ENCODE measurements around the gene RUSC1. TPM values are rescaled to one million over a fixed set of nuclear protein-coding genes. Genes with fewer than 3 reads are reported as not detected.

RUSC1 gene
- total RNA-seq, 1 donor from 2014 or later = 27.6 TPM

DNA sequence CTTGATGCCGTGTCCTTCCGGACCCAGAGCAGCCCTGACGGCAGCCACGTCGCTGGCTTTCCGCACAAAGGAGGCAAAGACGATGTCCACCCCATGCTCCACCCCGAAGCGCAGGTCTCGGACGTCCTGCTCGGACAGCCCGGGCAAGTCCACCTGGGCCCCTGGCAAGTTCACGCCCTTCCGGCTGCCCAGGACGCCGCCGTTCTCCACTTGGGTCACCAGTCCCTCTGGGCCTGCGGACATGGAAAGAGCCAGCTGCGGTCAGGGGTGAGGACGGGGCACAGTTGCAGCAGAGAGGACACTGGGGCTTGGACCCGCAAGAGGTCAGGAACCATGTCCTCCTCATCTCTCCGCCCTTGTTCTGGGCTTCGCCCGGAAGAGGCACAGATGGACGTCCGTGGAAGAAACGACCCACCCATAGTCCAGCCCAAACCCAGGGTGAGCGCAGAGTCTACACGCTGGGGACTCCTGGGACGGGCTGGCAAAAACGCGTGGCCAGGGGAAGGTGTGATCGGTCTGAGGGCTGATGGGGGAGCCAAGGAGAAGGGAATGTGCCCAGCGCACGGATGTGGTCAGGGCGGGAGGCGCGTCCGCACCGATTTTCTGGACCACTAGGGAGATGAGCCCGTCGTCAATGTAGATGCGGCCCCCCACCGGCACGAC is 26.0 kb upstream of the RUSC1 start:
- no peaks in the 10 kb centered on the region for H3K36me3 ChIP-seq
- ATAC-seq (peak; percentile 19 to 32), DNase-seq (no peak)
- H3K4me3 ChIP-seq = no peak overlapping the region
- H3K27me3 ChIP-seq (ENCODE audit: low read depth) = peaks cover 28% of the 10 kb centered on the region
- no peak overlapping the region for H3K27ac ChIP-seq
- H3K4me1 ChIP-seq = peaks cover 8% of the 10 kb centered on the region
- no peaks in the 10 kb centered on the region for H3K9me3 ChIP-seq
- intact Hi-C loops (cut with DNase I) = no loop called here
- TF ChIP-seq, protein P1, sequence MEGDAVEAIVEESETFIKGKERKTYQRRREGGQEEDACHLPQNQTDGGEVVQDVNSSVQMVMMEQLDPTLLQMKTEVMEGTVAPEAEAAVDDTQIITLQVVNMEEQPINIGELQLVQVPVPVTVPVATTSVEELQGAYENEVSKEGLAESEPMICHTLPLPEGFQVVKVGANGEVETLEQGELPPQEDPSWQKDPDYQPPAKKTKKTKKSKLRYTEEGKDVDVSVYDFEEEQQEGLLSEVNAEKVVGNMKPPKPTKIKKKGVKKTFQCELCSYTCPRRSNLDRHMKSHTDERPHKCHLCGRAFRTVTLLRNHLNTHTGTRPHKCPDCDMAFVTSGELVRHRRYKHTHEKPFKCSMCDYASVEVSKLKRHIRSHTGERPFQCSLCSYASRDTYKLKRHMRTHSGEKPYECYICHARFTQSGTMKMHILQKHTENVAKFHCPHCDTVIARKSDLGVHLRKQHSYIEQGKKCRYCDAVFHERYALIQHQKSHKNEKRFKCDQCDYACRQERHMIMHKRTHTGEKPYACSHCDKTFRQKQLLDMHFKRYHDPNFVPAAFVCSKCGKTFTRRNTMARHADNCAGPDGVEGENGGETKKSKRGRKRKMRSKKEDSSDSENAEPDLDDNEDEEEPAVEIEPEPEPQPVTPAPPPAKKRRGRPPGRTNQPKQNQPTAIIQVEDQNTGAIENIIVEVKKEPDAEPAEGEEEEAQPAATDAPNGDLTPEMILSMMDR (IDR thresholded peaks at IDR 0.05) = no peak

DNA sequence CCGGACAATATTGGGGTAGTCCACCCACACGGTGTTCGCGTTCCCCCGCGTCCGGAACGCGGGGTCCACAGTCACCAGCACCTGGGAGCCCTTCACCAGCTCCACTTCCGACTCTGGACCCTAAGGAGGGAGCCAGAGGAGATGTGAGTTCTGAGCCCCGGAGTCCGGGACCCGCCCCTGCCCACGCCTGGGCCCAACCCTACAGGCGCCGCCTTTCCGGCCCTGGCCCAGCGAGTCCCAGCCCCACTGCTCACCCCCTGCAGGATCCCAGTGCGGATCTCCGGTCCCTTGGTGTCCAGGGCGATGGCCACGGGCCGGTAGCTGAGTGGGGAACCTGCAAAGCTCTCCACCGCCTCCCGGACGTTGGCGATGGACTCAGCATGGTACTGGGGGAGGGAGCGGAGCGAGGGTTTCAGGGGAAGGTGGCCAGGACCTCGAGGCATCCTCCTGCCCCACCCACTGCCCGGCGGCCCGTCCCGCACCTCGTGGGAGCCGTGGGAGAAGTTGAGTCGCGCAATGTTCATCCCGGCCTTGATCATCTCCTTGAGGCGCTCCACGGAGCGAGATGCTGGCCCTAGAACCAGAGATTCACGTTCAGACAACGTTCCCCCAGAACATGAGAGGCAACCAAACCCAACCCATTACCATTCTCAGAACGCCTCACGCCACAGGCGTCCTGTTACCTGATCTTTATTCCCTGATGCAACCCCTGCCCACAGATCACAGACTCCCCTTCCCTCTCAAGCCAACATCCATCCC is 25.3 kb upstream of the RUSC1 start:
- H3K4me1 ChIP-seq = peaks cover 8% of the 10 kb centered on the region
- intact Hi-C loops (cut with DNase I) = no loop called here
- no peaks in the 10 kb centered on the region for H3K36me3 ChIP-seq
- ATAC-seq (peak in 1 of 2 donors; percentile 24), DNase-seq (no peak)
- TF ChIP-seq, protein P1 (IDR thresholded peaks at IDR 0.05) = no peak
- H3K9me3 ChIP-seq = no peaks in the 10 kb centered on the region
- no peak overlapping the region for H3K4me3 ChIP-seq
- H3K27me3 ChIP-seq (ENCODE audit: low read depth) = peaks cover 28% of the 10 kb centered on the region
- H3K27ac ChIP-seq = no peak overlapping the region

DNA sequence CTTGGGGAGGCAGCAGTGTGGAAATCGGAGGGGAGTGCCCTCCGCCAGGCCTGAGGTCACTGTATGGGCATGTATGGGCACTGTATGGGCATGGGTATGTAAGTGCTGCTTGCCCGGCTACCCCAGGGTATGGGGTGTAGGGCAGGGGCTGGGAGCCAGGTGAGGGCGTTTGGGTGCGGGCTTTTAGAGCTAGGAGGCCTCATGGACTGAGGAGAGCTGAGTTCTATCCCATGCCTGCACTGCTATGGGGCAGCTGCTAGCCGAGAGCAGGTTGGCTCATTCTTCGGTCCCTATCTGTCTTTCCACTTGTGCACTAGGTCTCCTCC is 24.8 kb upstream of the RUSC1 start:
- Histone ChIP-seq H3K27me3 (ENCODE audit: low read depth) (peaks cover 28% of the 10 kb centered on the region), H3K9me3 (no peaks in the 10 kb centered on the region)

DNA sequence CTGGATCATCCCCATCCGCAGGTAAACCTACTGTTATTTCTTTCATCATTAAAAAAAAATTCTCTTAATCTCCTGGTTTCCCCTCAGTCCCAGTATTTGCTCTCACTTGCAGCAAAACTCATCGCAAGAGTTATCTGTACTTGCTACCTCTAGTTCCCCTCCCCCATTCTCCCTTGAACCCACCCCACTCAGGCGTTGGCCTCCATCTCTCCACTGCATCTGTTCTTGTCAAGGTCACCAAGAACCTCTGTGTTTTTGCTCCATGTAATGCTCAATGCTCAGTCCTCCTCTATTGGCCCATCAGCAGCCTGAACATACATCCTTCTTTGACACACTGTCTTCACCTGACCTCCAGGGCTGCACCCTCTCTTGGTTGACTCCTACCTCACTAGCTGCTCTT is 24.0 kb upstream of the RUSC1 start:
- DNase-seq (no peak), ATAC-seq (no peak)
- TF ChIP-seq, protein P1 (IDR thresholded peaks at IDR 0.05) = no peak
- peaks cover 28% of the 10 kb centered on the region for H3K27me3 ChIP-seq (ENCODE audit: low read depth)
- no peaks in the 10 kb centered on the region for H3K36me3 ChIP-seq
- intact Hi-C loops (cut with DNase I) = no loop called here
- H3K9me3 ChIP-seq = no peaks in the 10 kb centered on the region
- no peak overlapping the region for H3K27ac ChIP-seq
- no peak overlapping the region for H3K4me3 ChIP-seq
- peaks cover 8% of the 10 kb centered on the region for H3K4me1 ChIP-seq

More for the DNA sequence above, 24.8 kb upstream of the RUSC1 start:
- H3K27ac ChIP-seq = no peak overlapping the region
- peaks cover 8% of the 10 kb centered on the region for H3K4me1 ChIP-seq
- no peak for DNase-seq
- TF ChIP-seq, protein P1 (IDR thresholded peaks at IDR 0.05) = no peak
- intact Hi-C loops (cut with DNase I) = no loop called here
- H3K4me3 ChIP-seq = no peak overlapping the region
- peak in 1 of 2 donors; percentile 13 for ATAC-seq
- no peaks in the 10 kb centered on the region for H3K36me3 ChIP-seq

DNA sequence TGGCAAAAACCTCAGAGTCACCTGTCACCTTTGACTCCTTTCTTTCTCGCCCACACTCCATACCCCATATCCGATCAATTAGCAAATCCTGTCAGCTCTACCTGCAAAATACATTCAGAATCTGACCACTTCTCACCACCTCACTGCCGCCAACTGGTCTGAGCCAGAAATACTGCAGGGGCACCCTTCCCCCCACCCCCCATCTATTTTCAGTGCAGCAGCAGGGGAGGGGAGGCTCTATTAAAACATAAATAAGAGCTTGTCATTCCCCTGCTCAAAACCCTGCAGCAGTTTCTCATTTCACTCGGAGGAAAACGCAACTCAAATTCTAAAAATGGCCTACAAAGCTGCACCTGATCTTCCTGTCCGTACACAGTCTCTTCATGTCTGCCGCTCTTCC is 23.3 kb upstream of the RUSC1 start:
- Histone ChIP-seq H3K9me3 (no peaks in the 10 kb centered on the region), H3K27me3 (ENCODE audit: low read depth) (peaks cover 28% of the 10 kb centered on the region), H3K4me1 (peaks cover 8% of the 10 kb centered on the region), H3K4me3 (no peak overlapping the region), H3K36me3 (no peaks in the 10 kb centered on the region), H3K27ac (no peak overlapping the region)
- intact Hi-C loops (cut with DNase I) = no loop called here
- DNase-seq (no peak), ATAC-seq (no peak)
- TF ChIP-seq, protein P1 (IDR thresholded peaks at IDR 0.05) = no peak

Data from lower lobe of right lung (tissue), 2 donors.